Astrocyte of the hippocampus (primary cell): ENCODE results near the gene EEPD1.

Experiments used
- DNase-seq: peaks from one replicate; pipeline ENCODE4 v3.0.0; 2011; ENCODE audit warnings: low read depth, low spot score

Gene EEPD1

GRCh38 chr7:36253699-36254098, 100.6 kb downstream of the EEPD1 start:
- no peak for DNase-seq

- peak; percentile 91 for DNase-seq
Observed at GRCh38 chr7:36258510-36259259, 105.6 kb downstream of the EEPD1 start.

DNA sequence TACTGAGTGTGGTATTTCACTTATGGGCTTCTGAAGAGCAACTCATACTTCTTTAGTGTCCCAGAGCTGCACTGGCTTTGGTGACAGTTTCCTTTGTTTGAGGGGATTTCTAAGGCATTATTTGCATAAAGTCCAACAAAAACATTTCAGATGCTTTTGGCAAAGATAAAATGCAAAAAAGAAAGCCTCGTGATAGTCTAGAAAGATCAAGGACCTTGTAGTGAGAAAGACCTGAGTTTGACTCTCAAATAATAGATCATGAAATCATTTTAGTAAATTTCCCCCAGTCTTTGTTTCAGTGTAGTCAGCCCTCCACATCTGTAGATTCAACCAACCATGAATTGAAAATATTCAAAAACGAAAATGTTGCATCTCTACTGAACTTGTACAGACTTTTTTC, 107.4 kb downstream of the EEPD1 start:
- no peak for DNase-seq

DNA sequence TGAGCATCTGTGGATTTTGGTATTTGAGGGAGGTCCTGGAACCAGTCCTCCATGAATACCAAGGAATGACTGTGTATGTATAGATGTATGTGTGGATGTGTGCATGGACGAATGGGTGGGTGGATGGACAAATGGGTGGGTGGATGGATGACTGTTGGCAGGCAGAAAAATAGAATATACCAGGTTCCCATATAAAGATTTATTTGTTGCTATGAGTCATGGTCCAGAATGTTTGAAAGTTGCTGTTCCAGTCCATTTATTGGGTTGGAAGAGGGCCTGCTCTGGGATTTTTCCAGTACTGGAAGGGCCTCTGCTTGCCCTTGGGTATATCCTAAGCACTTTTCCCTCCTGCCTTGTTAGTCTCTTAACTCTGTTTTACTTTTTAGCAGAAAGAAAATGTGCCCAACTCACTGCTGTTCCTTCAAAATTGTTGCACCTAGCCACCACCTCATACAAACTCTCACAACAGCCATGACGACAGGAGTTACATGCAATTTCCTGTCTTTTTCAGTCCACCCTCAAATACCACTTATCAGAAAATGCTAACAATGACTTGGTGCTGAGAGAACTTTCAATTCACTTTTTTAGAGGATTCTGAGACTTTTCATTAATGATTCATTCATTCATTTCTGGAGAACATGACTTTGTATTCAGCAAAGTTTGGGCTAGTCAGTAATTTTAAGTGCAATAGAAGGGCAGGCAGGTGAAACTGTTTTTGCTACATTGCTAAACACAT, 108.1 kb downstream of the EEPD1 start:
- no peak for DNase-seq

DNA sequence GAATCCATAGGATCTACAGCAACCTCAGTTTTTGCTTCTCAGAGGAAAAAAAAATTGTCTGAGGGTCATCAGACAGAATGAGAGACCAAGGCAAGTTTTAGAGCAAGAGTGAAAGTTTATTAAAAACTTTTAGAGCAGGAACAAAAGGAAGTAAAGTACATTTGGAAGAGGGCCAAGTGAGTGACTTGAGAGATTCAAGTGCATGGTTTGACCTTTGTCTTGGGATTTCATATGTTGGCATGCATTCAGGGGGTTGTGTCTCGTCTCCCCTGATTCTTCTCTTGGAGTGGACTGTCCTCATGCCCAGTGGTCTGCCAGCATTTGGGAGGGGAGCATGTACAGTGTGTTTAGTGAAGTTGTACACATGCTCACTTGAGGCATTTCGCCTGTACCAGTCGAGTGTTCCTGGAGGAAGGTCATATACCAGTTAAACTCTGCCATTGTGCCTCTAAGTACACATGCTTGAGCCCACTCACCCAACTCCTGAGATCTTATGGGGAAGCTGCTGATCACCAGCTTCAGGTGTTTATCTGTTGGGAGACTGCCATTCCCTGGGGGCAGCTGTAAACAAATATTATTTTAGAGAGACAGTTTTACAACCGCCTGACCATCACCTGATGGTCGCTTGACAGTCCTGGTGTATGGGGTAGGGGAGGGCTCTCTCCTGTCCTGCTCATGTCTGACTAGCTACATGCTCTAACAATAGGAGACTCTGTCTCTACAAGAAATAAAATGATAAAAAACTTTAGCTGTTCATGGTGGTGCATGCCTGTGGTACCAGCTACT, 109.4 kb downstream of the EEPD1 start:
- DNase-seq: no peak

GRCh38 chr7:36263095-36263484, 110.0 kb downstream of the EEPD1 start:
- DNase-seq: no peak

DNA sequence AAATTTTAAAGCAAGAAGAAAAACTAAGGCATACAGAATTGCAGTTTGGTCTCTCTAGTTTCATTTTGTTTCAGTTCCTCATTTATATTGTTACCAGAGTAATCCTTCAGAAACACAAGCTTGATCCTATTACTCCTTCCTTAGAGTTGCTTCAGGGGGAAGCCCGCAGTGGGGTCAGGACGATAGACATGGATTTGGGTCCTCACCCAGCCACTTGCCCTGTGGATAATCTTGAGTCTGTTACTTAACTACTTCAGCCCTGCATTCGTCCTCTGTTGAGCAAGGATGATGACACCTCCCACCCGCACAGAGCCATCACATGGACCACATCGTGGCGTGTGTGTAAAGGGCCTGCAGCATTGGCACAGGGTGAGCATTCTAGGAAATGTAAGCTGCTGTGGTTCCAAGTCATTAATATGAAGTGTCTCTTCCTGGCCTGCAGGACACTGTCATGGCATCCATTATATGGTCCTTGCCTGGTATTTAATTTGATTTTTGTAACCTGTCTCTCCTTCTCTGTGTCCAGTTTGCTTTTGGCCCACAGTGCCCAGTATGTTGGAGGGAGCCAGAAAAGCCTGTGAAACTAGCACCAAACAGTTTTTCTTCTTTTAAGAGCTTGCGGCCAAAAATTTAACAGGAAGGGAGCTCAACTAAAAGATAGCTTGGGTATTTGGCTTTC, 111.2 kb downstream of the EEPD1 start:
- DNase-seq: no peak

GRCh38 chr7:36264913-36265516, 112.0 kb downstream of the EEPD1 start:
- DNase-seq: no peak

GRCh38 chr7:36265680-36266079, 112.6 kb downstream of the EEPD1 start:
- DNase-seq: no peak

- DNase-seq: no peak
Observed at GRCh38 chr7:36266190-36266589, 113.1 kb downstream of the EEPD1 start.

DNA sequence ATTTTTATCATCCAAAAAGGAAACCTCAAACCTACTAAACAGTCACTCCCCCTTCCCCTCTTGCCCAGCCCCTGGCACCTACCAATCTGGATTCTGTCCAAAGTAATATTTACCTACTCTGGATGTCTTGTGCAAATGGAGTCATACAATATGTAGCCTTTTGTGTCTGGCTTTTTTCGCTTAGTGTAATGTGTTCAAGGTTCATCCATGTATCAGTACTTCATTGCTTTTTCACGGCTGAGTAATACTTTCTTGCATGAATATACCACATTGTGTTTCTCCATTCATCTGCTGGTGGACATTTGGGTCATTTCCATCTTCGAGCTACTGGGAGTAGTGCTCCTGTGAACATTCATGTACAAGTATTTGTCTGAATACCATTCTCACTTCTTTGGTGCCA, 113.6 kb downstream of the EEPD1 start:
- DNase-seq: no peak

DNA sequence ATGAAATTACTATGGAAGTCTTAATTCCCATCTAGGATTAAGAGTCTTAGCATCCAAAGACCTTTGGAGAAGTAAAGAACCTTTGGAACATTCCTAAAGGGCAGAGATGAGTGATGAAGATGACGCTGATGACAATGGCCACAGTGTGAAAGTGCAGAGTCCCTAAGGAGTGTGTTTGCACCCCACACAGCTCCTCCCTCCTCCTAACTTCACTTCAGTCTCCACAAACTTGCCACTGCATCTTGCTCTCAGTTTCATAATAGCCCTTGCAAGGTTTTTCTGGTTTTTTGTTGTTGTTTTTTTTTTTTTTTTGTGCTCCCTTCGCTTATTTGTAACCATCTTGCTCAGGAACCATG, 119.1 kb downstream of the EEPD1 start:
- no peak for DNase-seq

DNA sequence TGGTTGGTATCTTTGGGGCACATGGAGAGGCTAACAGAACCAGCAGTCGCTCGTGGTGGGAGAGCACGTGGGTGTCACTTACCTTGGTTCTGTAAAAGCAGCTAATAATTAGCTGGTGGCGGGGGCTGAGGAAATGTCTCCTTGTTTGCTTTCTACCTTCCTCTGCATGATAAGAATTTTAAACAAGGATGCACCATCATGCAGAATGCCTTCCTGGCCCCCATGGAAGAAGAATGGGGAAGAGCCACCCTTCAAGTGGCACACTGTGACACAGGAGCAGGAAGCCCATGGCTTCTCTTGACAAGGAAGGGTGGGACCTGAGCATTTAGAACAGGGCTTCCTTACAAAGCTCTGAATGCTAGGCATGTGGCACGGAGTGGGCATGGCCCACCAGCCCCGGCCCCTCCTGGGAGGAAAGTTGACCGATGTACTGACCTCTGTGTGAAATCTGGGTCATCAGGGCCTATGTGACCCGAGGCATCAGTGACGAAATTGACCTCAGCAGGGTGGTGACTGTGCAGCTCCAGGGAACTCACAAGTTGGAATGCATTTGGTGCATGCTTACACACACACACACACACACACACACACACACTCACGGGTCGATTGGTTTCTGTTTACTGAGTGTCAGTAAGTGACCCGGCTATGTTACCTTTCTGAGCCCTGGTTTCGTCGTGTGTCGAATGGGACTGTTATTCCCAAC, 119.7 kb downstream of the EEPD1 start:
- DNase-seq: no peak

DNA sequence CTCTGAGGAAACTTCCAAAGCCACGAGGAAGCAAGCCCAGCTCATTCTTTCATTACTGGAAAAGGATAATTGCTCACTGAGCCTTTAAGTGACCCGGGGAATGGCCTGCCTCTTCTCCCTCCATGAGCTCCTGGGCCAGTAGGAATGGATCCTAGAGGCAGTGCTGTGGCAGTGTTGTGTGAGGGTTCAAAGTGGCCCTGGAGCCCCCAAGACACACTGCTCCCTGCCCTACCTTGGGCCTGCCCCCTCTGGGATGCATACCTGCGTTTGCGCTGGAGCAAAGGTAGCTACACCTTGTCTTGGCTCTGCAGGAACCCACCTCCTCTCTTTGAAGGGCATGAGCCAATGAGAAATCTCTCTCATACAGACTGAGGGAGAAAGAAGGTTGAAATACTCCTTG, 120.8 kb downstream of the EEPD1 start:
- no peak for DNase-seq

- DNase-seq: no peak
Observed at GRCh38 chr7:36275735-36276284, 122.8 kb downstream of the EEPD1 start.

- no peak for DNase-seq
Observed at GRCh38 chr7:36276428-36277248, 123.6 kb downstream of the EEPD1 start.

DNA sequence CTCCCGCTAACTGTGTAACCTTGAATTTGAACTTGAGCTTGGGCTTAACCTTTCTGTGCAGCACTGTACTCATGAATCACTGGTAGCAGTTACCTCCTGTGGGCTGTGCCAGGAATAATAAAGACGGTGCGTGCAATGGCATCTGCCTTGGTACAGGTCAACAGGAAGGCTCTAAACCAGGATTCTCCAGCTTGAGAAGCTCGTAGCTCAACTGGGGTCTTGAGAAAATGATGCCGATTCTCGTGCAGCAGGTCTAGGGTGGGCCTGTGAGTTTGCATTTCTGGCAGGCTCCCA, 124.1 kb downstream of the EEPD1 start:
- DNase-seq: no peak

DNA sequence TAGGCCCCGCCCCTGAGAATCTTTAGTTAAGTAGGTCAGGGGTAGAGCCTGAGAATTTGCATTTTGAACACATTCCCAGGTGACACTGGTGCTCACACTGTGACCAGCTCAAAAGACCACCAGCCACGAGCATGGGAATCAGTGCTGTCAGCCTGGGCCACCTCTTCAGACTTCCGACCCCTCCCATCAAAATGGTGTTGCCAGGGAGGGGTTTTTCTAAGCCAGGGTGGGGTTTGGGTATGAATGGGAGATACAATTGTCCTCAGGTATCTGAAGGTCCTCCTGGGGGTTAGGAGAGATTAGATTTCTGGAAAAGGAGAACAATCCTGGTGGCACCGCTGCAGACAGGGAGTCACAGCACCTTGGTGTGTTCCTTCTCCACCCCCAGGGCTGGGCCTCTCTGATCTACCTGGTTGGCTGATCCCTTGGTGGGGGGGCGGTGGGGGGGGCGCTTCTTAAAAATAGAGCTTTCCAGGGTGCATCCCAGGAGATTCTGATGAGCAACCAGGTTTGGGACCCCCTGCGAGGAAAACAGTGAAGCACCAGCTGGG, 125.1 kb downstream of the EEPD1 start:
- DNase-seq: no peak

DNA sequence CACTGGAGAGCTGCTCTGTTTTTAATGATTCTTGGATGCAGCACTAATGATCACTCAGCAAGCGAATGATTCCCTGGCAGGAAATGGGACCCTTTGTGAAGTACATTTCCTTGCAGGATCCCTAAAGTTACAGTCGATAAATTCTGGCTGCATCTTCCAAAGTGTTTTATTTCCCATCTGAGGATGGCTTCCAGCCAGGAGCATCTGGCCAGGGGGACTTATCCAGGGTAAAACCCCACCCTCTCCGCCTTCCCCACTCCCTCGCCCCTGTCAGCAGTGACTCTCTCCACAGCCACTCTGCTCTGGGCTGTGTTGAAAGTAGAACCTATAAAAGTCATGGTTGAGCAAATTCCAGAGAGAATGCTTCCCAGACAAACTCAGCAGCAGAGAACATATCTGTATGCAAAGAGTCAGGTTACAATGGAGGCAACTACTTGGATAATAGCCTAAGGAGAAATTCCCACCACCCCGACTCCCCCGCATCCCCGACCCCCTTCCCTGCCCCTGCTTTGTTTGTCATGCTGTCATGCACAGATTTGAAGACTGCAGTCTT, 125.6 kb downstream of the EEPD1 start:
- peak; percentile 68 for DNase-seq
